Spleen (tissue), 11 donors: ENCODE measurements around the gene SETD1A. TPM values are rescaled to one million over a fixed set of nuclear protein-coding genes. Genes with fewer than 3 reads are reported as not detected.

Experiments used
- DNase-seq: peaks from one replicate; pipeline ENCODE4 v3.0.0-alpha.2; 2020
- H3K27ac ChIP-seq, 8 donors: fragments of 200-600 bp; sonication (generic) in 7 of 8; 1 replicate in 4 of 8; 2 replicates in 4 of 8; pipeline versions ENCODE4 v1.5.0 to v1.8.0; 2016 to 2021; ENCODE audit warnings: inconsistent platforms in 4 of 8, mild to moderate bottlenecking in 4 of 8, moderate library complexity in 1 of 8
- H3K27me3 ChIP-seq, 7 donors: fragments of 200-600 bp; sonication (generic) in 6 of 7; replicated peaks in 1 of 7; 1 replicate in 4 of 7; 2 replicates in 3 of 7; pipeline versions ENCODE4 v1.5.0 to v1.8.0; 2016 to 2021; ENCODE audit warnings: inconsistent platforms in 3 of 7, mild to moderate bottlenecking in 1 of 7
- H3K36me3 ChIP-seq, 6 donors: fragments of 200-600 bp; sonication (generic) in 5 of 6; 1 replicate in 4 of 6; 2 replicates in 2 of 6; pipeline versions ENCODE4 v1.5.0 to v1.8.0; 2016 to 2021; ENCODE audit warnings: inconsistent platforms in 2 of 6
- H3K4me1 ChIP-seq, 6 donors: fragments of 200-600 bp; sonication (generic) in 5 of 6; 1 replicate in 3 of 6; 2 replicates in 3 of 6; pipeline versions ENCODE4 v1.5.0 to v1.8.0; 2016 to 2021; ENCODE audit warnings: inconsistent platforms in 3 of 6
- H3K4me3 ChIP-seq, 8 donors: fragments of 200-600 bp; sonication (generic) in 7 of 8; 1 replicate in 4 of 8; 2 replicates in 4 of 8; pipeline versions ENCODE4 v1.5.0 to v1.8.0; 2016 to 2021; ENCODE audit warnings: inconsistent platforms in 4 of 8, mild to moderate bottlenecking in 4 of 8, moderate library complexity in 2 of 8
- H3K9me3 ChIP-seq, 8 donors: fragments of 200-600 bp; sonication (generic) in 7 of 8; 1 replicate in 4 of 8; 2 replicates in 4 of 8; pipeline versions ENCODE4 v1.5.0 to v1.8.0; 2016 to 2021; ENCODE audit warnings: inconsistent platforms in 4 of 8
- CTCF ChIP-seq, 11 experiments: fragments of 200-600 bp in 7 of 11; fragments of 450-650 bp in 4 of 11; sonication (generic) in 4 of 11; IDR thresholded peaks in 8 of 11; conservative IDR thresholded peaks in 3 of 11; 1 replicate in 7 of 11; 2 replicates in 4 of 11; pipeline versions ENCODE4 v1.4.0 to v1.8.0; 2016 to 2021; ENCODE audit warnings: antibody characterized with exemption in 11 of 11, inconsistent platforms in 4 of 11, mild to moderate bottlenecking in 1 of 11
- POLR2A ChIP-seq, 3 donors: fragments of 450-650 bp; IDR thresholded peaks; one replicate each; pipeline ENCODE4 v1.5.1; 2017; ENCODE audit warnings: antibody characterized with exemption in 3 of 3, mild to moderate bottlenecking in 1 of 3
- POLR2AphosphoS5 ChIP-seq, 3 donors: sonication (generic); formaldehyde crosslinking; IDR thresholded peaks; one replicate each; pipeline ENCODE4 v1.5.1; 2017; ENCODE audit warnings: antibody characterized with exemption in 3 of 3
- WGBS, 5 donors: extraction: QIAGEN DNeasy Blood & Tissue Kit in 3 of 5; methylation state at CpG; one replicate each; pipeline versions ENCODE4 v1.1.5 to v1.1.7; 2013 to 2018; 5-methylcytosine and 5-hydroxymethylcytosine counted together
- intact Hi-C: fragments of 100-400 bp; cut with DNase I; formaldehyde crosslinking; loops from one replicate; pipeline ENCODE4 v1.15.0; 2023; ENCODE audit warnings: low total_unique reads
- polyA plus RNA-seq, 3 donors: library from polyadenylated mRNA; stranded (reverse); fragments of 200-250 nt; gene quantifications; one replicate each; pipeline ENCODE4 v1.2.1, GENCODE V29; 2013
- total RNA-seq, 7 donors: library from RNA; depleted of rRNA in 3 of 7; stranded (reverse); fragments of >200 nt in 3 of 7; fragmentation: NEBNext Ultra II Directional in 4 of 7; extraction: Animal tissue kit (Norgen Biotek cat#: 25700) in 4 of 7; gene quantifications; one replicate each; pipeline versions ENCODE4 v1.1.0 to v1.2.1, GENCODE V29; 2016 to 2021
- donor health status: healthy with polysubstance abuse.
- donor health status: DM: no; HTN: no; CAD: no; lungs with moderate emphysema.
- donor health status: DM: no; HTN: no; CAD: no.
- donor health status: Bipolar disorder and iron deficiency.
- donor health status: healthy.
- donor health status: DM: no; HTN: no; CAD: no.
- donor health status: DM: yes; HTN: yes; CAD: no.

The SETD1A gene
- total and polyA plus RNA-seq, 10 donors: 4.8 to 24.9 (median 14.7) TPM

GRCh38 chr16:31004658-31005057 lies 47.1 kb downstream of the SETD1A start:
- H3K4me1 ChIP-seq: no peaks in the 10 kb centered on the region
- intact Hi-C loops: no loop called here
- no peak for TF ChIP-seq POLR2AphosphoS5 (IDR thresholded peaks at IDR 0.05)
- no peak for TF ChIP-seq CTCF (IDR thresholded peaks at IDR 0.05 in 8 of 11, conservative IDR thresholded peaks at IDR 0.05 in 3 of 11)
- no peak for TF ChIP-seq POLR2A (IDR thresholded peaks at IDR 0.05)
- WGBS, 5 donors: 68 to 90% (median 77%) methylated on average over 2 of the region's 2 CpGs
- no peaks in the 10 kb centered on the region for H3K9me3 ChIP-seq
- no peaks in the 10 kb centered on the region for H3K36me3 ChIP-seq
- no peak overlapping the region for H3K4me3 ChIP-seq
- DNase-seq: no peak
- H3K27me3 ChIP-seq: peaks cover 0 to 29% (median 2%) of the 10 kb centered on the region in 7 donors
- H3K27ac ChIP-seq: no peak overlapping the region

- peaks cover 0 to 4% (median 0%) of the 10 kb centered on the region in 6 donors for H3K4me1 ChIP-seq
- H3K27me3 ChIP-seq: peaks cover 0 to 38% (median 7%) of the 10 kb centered on the region in 7 donors
- TF ChIP-seq CTCF (IDR thresholded peaks at IDR 0.05 in 8 of 11, conservative IDR thresholded peaks at IDR 0.05 in 3 of 11) (no peak), POLR2A (IDR thresholded peaks at IDR 0.05) (no peak), POLR2AphosphoS5 (IDR thresholded peaks at IDR 0.05) (no peak)
- intact Hi-C loops: no loop called here
- WGBS, 5 donors: 74 to 81% (median 76%) methylated on average over 16 of the region's 16 CpGs
- no peak for DNase-seq
- H3K4me3 ChIP-seq: no peak overlapping the region
- H3K9me3 ChIP-seq: no peaks in the 10 kb centered on the region
- H3K36me3 ChIP-seq: no peaks in the 10 kb centered on the region
- no peak overlapping the region for H3K27ac ChIP-seq
Measured at GRCh38 chr16:31005350-31006085, 48.0 kb downstream of the SETD1A start.

- H3K4me3 ChIP-seq: no peak overlapping the region
- intact Hi-C loops: no loop called here
- TF ChIP-seq CTCF (IDR thresholded peaks at IDR 0.05 in 8 of 11, conservative IDR thresholded peaks at IDR 0.05 in 3 of 11) (no peak), POLR2A (IDR thresholded peaks at IDR 0.05) (no peak), POLR2AphosphoS5 (IDR thresholded peaks at IDR 0.05) (no peak)
- H3K27ac ChIP-seq: no peak overlapping the region
- peaks cover 0 to 43% (median 12%) of the 10 kb centered on the region in 7 donors for H3K27me3 ChIP-seq
- DNase-seq: no peak
- H3K9me3 ChIP-seq: no peaks in the 10 kb centered on the region
- H3K36me3 ChIP-seq: no peaks in the 10 kb centered on the region
- 47 to 67% (median 58%) methylated on average over 7 of the region's 7 CpGs for WGBS, 5 donors
- H3K4me1 ChIP-seq: peaks cover 0 to 10% (median 5%) of the 10 kb centered on the region in 6 donors
Measured at GRCh38 chr16:31006086-31006385, 48.5 kb downstream of the SETD1A start.

- intact Hi-C loops: no loop called here
- 90 to 97% (median 94%) methylated on average over 8 of the region's 8 CpGs for WGBS, 5 donors
- H3K27me3 ChIP-seq: peaks cover 0 to 48% (median 18%) of the 10 kb centered on the region in 7 donors
Measured at GRCh38 chr16:31006589-31006988, 49.0 kb downstream of the SETD1A start.

More at GRCh38 chr16:31006589-31006988, 49.0 kb downstream of the SETD1A start:
- no peak overlapping the region for H3K4me3 ChIP-seq
- no peak overlapping the region for H3K27ac ChIP-seq
- H3K4me1 ChIP-seq: peaks cover 0 to 13% (median 6%) of the 10 kb centered on the region in 6 donors
- no peaks in the 10 kb centered on the region for H3K36me3 ChIP-seq
- H3K9me3 ChIP-seq: no peaks in the 10 kb centered on the region
- no peak for DNase-seq
- no peak for TF ChIP-seq POLR2AphosphoS5 (IDR thresholded peaks at IDR 0.05)
- TF ChIP-seq CTCF (IDR thresholded peaks at IDR 0.05 in 8 of 11, conservative IDR thresholded peaks at IDR 0.05 in 3 of 11): no peak
- TF ChIP-seq POLR2A (IDR thresholded peaks at IDR 0.05): no peak
